B cell (primary cell): ENCODE data around the gene RAPGEF5. TPM values are rescaled to one million over a fixed set of nuclear protein-coding genes. Genes with fewer than 3 reads are reported as not detected.

Experiments used
- ATAC-seq: fragments of 200-7000 bp; cut with Tn5 transposase; one replicate; pipeline ENCODE4 v1.10.0; 2021; ENCODE audit warnings: low read depth, mild to moderate bottlenecking, moderate number of reproducible peaks, moderate library complexity
- CTCF ChIA-PET: fragments of 350-600 bp; sonication (Branson Sonifier 250); formaldehyde crosslinking; loops from one replicate; lab custom pipeline; 2021; ENCODE audit warnings: antibody characterized with exemption, inconsistent platforms; lab: Charles Lee
- POLR2A ChIA-PET: fragments of 350-600 bp; sonication (Branson Sonifier 250); formaldehyde crosslinking; loops from one replicate; lab custom pipeline; 2021; ENCODE audit warnings: antibody characterized with exemption; lab: Charles Lee
- DNase-seq: peaks from one replicate; pipeline ENCODE4 v3.0.0; 2013
- H2AFZ ChIP-seq: 2 replicates; pipeline ENCODE4 v1.6.1; 2012; ENCODE audit warnings: mild to moderate bottlenecking, low read depth, low read length; ENCODE audit not compliant: insufficient read depth, poor library complexity, severe bottlenecking
- H3K27ac ChIP-seq, 2 donors: 1 replicate in 1 of 2; 2 replicates in 1 of 2; pipeline ENCODE4 v1.5.1; 2012 to 2013; ENCODE audit warnings: low read length in 2 of 2, mild to moderate bottlenecking in 2 of 2, moderate library complexity in 1 of 2
- H3K27me3 ChIP-seq, 4 experiments: fragments of 200-600 bp in 1 of 4; sonication (generic) in 1 of 4; replicated peaks in 1 of 4; 1 replicate in 2 of 4; 2 replicates in 2 of 4; pipeline versions ENCODE4 v1.6.1 to v1.7.0; 2013 to 2016; ENCODE audit warnings: low read length in 3 of 4, mild to moderate bottlenecking in 2 of 4, mixed read lengths in 1 of 4, moderate library complexity in 1 of 4; ENCODE audit not compliant: insufficient read depth in 4 of 4, control insufficient read depth in 3 of 4; ENCODE audit errors: control extremely low read depth in 1 of 4
- H3K36me3 ChIP-seq, 2 experiments: replicated peaks in 1 of 2; 1 replicate in 1 of 2; 2 replicates in 1 of 2; pipeline versions ENCODE4 v1.6.1 to v1.7.1; 2013; ENCODE audit warnings: low read length in 1 of 2; ENCODE audit not compliant: insufficient read depth in 2 of 2, control insufficient read depth in 1 of 2; ENCODE audit errors: control extremely low read depth in 1 of 2, extremely low read depth in 1 of 2
- H3K4me1 ChIP-seq, 2 donors: fragments of 200-600 bp in 1 of 2; sonication (generic) in 1 of 2; 1 replicate in 1 of 2; 2 replicates in 1 of 2; pipeline versions ENCODE4 v1.5.1 to v1.6.1; 2013 to 2017; ENCODE audit warnings: low read length in 2 of 2; ENCODE audit not compliant: control insufficient read depth in 2 of 2, insufficient read depth in 2 of 2
- H3K4me2 ChIP-seq: replicated peaks from 2 replicates; pipeline ENCODE3; 2012; ENCODE audit warnings: mild to moderate bottlenecking, low read depth, low read length; ENCODE audit not compliant: poor library complexity, severe bottlenecking
- H3K4me3 ChIP-seq, 5 experiments: fragments of 200-600 bp in 1 of 5; sonication (generic) in 1 of 5; 1 replicate in 3 of 5; 2 replicates in 2 of 5; pipeline versions ENCODE4 v1.5.1 to v1.7.0; 2011 to 2016; ENCODE audit warnings: low read length in 4 of 5, mild to moderate bottlenecking in 4 of 5, low read depth in 2 of 5, control low read depth in 1 of 5, moderate library complexity in 1 of 5; ENCODE audit not compliant: insufficient read depth in 1 of 5; ENCODE audit errors: control extremely low read depth in 1 of 5, extremely low read depth in 1 of 5
- H3K79me2 ChIP-seq: fragments of 200-600 bp; sonication (generic); one replicate; pipeline ENCODE4 v1.6.0; 2016; ENCODE audit warnings: low read length; ENCODE audit not compliant: control insufficient read depth, insufficient read depth
- H3K9ac ChIP-seq: fragments of 200-600 bp; sonication (generic); 2 replicates; pipeline ENCODE4 v1.6.1; 2017; ENCODE audit warnings: mild to moderate bottlenecking, low read length, moderate library complexity
- H3K9me3 ChIP-seq, 3 donors: one replicate each; pipeline versions ENCODE4 v1.6.1 to v1.7.1; 2013; ENCODE audit warnings: low read length in 2 of 3; ENCODE audit not compliant: control insufficient read depth in 2 of 3, insufficient read depth in 1 of 3; ENCODE audit errors: control extremely low read depth in 1 of 3
- H4K20me1 ChIP-seq: 2 replicates; pipeline ENCODE4 v1.6.0; 2012; ENCODE audit warnings: mild to moderate bottlenecking, low read length; ENCODE audit not compliant: insufficient read depth, control insufficient read depth, poor library complexity, severe bottlenecking
- H3K27ac Mint-ChIP-seq: one replicate; pipeline ENCODE4 v1.8.0; 2021; ENCODE audit warnings: mixed read lengths
- H3K27me3 Mint-ChIP-seq: one replicate; pipeline ENCODE4 v1.8.0; 2021; ENCODE audit warnings: mixed read lengths
- H3K4me1 Mint-ChIP-seq: one replicate; pipeline ENCODE4 v1.8.0; 2021; ENCODE audit warnings: mixed read lengths
- H3K4me3 Mint-ChIP-seq: one replicate; pipeline ENCODE4 v1.8.0; 2021; ENCODE audit warnings: mixed read lengths
- H3K9me3 Mint-ChIP-seq: one replicate; pipeline ENCODE4 v1.8.0; 2022; ENCODE audit warnings: mixed read lengths; ENCODE audit not compliant: insufficient read depth
- CTCF ChIP-seq: fragments of 200-600 bp; IDR thresholded peaks from one replicate; pipeline ENCODE4 v1.8.0; 2022; ENCODE audit warnings: antibody characterized with exemption, mild to moderate bottlenecking
- EZH2 ChIP-seq: IDR thresholded peaks from 2 replicates; pipeline ENCODE4 v1.6.1; 2012; ENCODE audit warnings: borderline replicate concordance, low read depth, mild to moderate bottlenecking, moderate library complexity, low read length; ENCODE audit not compliant: insufficient read depth, poor library complexity, severe bottlenecking
- WGBS: methylation state at CpG from one replicate; pipeline ENCODE4 v1.1.5; 2013; ENCODE audit warnings: missing lambda C conversion rate; ENCODE audit not compliant: insufficient coverage; 5-methylcytosine and 5-hydroxymethylcytosine counted together
- intact Hi-C: fragments of 100-400 bp; cut with micrococcal nuclease; formaldehyde crosslinking; loops from one replicate; pipeline ENCODE4 v1.10.0; 2022
- polyA plus RNA-seq: library from polyadenylated mRNA; depleted of rRNA; stranded (reverse); fragments of >200 nt; gene quantifications from 2 replicates; pipeline ENCODE4 v1.2.3, GENCODE V29; 2012
- total RNA-seq, 2 donors: library from RNA; stranded (reverse); fragments of 120-200 nt in 1 of 2; gene quantifications; 1 replicate in 1 of 2; 2 replicates in 1 of 2; pipeline versions ENCODE4 v1.2.3 to v1.2.4, GENCODE V29; 2013 to 2022

Gene RAPGEF5
- total and polyA plus RNA-seq, 2 donors (not counting 1 experiment from before 2014, with no cell fraction given) = 1.5 to 37.6 TPM

- Histone ChIP-seq H3K36me3 (peaks cover 0 to 2% of the 10 kb centered on the region in 2 experiments), H4K20me1 (no peaks in the 10 kb centered on the region), H3K4me3 (no peak overlapping the region), H3K9ac (no peak overlapping the region), H3K27me3 (no peaks in the 10 kb centered on the region), H3K79me2 (no peaks in the 10 kb centered on the region), H3K4me1 (no peaks in the 10 kb centered on the region), H3K27ac (no peak overlapping the region), H3K9me3 (no peaks in the 10 kb centered on the region), H3K4me2 (no peak overlapping the region), H2AFZ (no peak overlapping the region)
- ChIA-PET POLR2A (no interaction called here), CTCF (no interaction called here)
- Mint-ChIP-seq H3K4me1 (no peaks in the 10 kb centered on the region), H3K27me3 (no peaks in the 10 kb centered on the region), H3K9me3 (no peaks in the 10 kb centered on the region), H3K27ac (no peak overlapping the region), H3K4me3 (no peak overlapping the region)
- ATAC-seq (no peak), DNase-seq (no peak)
- WGBS = 96% methylated on average over 8 of the region's 9 CpGs
- intact Hi-C loops = no loop called here
- TF ChIP-seq CTCF (no peak), EZH2 (no peak)
Measured at GRCh38 chr7:22157552-22157951, 199.4 kb downstream of the RAPGEF5 start.

- 95% methylated on average over 2 of the region's 4 CpGs for WGBS
- TF ChIP-seq CTCF = no peak
- no peak for TF ChIP-seq EZH2
- Histone ChIP-seq H2AFZ (no peak overlapping the region), H3K36me3 (peaks cover 0 to 2% of the 10 kb centered on the region in 2 experiments), H3K27ac (no peak overlapping the region), H3K4me1 (no peaks in the 10 kb centered on the region), H4K20me1 (no peaks in the 10 kb centered on the region), H3K4me2 (no peak overlapping the region), H3K9ac (no peak overlapping the region), H3K79me2 (no peaks in the 10 kb centered on the region), H3K4me3 (no peak overlapping the region), H3K9me3 (no peaks in the 10 kb centered on the region), H3K27me3 (no peaks in the 10 kb centered on the region)
- Mint-ChIP-seq H3K4me1 (no peaks in the 10 kb centered on the region), H3K27ac (no peak overlapping the region), H3K4me3 (no peak overlapping the region), H3K27me3 (no peaks in the 10 kb centered on the region), H3K9me3 (no peaks in the 10 kb centered on the region)
- ATAC-seq (no peak), DNase-seq (no peak)
- intact Hi-C loops = no loop called here
- ChIA-PET CTCF (no interaction called here), POLR2A (no interaction called here)
Measured at GRCh38 chr7:22156205-22156604, 200.7 kb downstream of the RAPGEF5 start.
